Measurements from ENCODE around the gene ANKRD42. TPM values are rescaled to one million over a fixed set of nuclear protein-coding genes. Genes with fewer than 3 reads are reported as not detected.

Gene ANKRD42
- total and polyA plus RNA-seq, 3 donors from 2014 or later: 49.8 to 79.7 (median 66.1) TPM

GRCh38 chr11:83152264-83152663, 41.2 kb upstream of the ANKRD42 start:
- no peak overlapping the region for H3K27ac ChIP-seq
- H3K27me3 ChIP-seq: no peaks in the 10 kb centered on the region
- no peaks in the 10 kb centered on the region for H3K9me3 ChIP-seq
- DNase-seq: no peak
- intact Hi-C loops (cut with DNase I; ENCODE audit: low total_unique reads): no loop called here
- no peaks in the 10 kb centered on the region for H3K36me3 ChIP-seq (ENCODE audit: low read depth, missing control alignments)
- no peak overlapping the region for H3K4me3 ChIP-seq
- H3K4me1 ChIP-seq: no peaks in the 10 kb centered on the region
- TF ChIP-seq POLR2A (IDR thresholded peaks at IDR 0.05): no peak
- no peak for TF ChIP-seq CTCF (IDR thresholded peaks at IDR 0.05)
- WGBS, 2 donors: 90 to 100% methylated on average over 2 of the region's 2 CpGs

GRCh38 chr11:83153764-83154163, 39.7 kb upstream of the ANKRD42 start:
- TF ChIP-seq CTCF (IDR thresholded peaks at IDR 0.05): no peak
- TF ChIP-seq POLR2A (IDR thresholded peaks at IDR 0.05): no peak
- no peak for DNase-seq
- Histone ChIP-seq H3K4me1 (no peaks in the 10 kb centered on the region), H3K27ac (no peak overlapping the region), H3K27me3 (no peaks in the 10 kb centered on the region), H3K4me3 (no peak overlapping the region), H3K36me3 (ENCODE audit: low read depth, missing control alignments) (no peaks in the 10 kb centered on the region), H3K9me3 (no peaks in the 10 kb centered on the region)
- intact Hi-C loops (cut with DNase I; ENCODE audit: low total_unique reads): no loop called here
- WGBS, 2 donors: 66 to 86% methylated on average over 6 of the region's 6 CpGs

GRCh38 chr11:83156144-83156995, 37.1 kb upstream of the ANKRD42 start:
- peak overlapping the region; percentile 96 to 100 for H3K27ac ChIP-seq
- 0% methylated on average over 31 to 35 of the region's 35 CpGs for WGBS, 2 donors
- no peaks in the 10 kb centered on the region for H3K9me3 ChIP-seq
- TF ChIP-seq POLR2A (IDR thresholded peaks at IDR 0.05) (peak; percentile 97), CTCF (IDR thresholded peaks at IDR 0.05) (no peak)
- peaks cover 8% of the 10 kb centered on the region for H3K4me1 ChIP-seq
- no peaks in the 10 kb centered on the region for H3K36me3 ChIP-seq (ENCODE audit: low read depth, missing control alignments)
- H3K4me3 ChIP-seq: peak overlapping the region; percentile 100
- peak; percentile 100 for DNase-seq
- intact Hi-C loops (cut with DNase I; ENCODE audit: low total_unique reads): loop anchor here (5.0 kb wide), 1 partner anchor 84 kb away; the partner anchor contains the start of gene RAB30
- H3K27me3 ChIP-seq: no peaks in the 10 kb centered on the region

- TF ChIP-seq POLR2A (IDR thresholded peaks at IDR 0.05) (peak; percentile 100), CTCF (IDR thresholded peaks at IDR 0.05) (peak in 1 of 3 experiments; percentile 15)
- Histone ChIP-seq H3K36me3 (ENCODE audit: low read depth, missing control alignments) (no peaks in the 10 kb centered on the region), H3K9me3 (no peaks in the 10 kb centered on the region), H3K27me3 (no peaks in the 10 kb centered on the region), H3K4me3 (peak within 1 kb of the TSS; percentile 100), H3K4me1 (peaks cover 15% of the 10 kb centered on the region), H3K27ac (peak within 1 kb of the TSS; percentile 100)
- 0% methylated on average over 35 to 55 of the region's 55 CpGs for WGBS, 2 donors
- no peak for DNase-seq
- intact Hi-C loops (cut with DNase I; ENCODE audit: low total_unique reads): loop anchor here (5.0 kb wide), 1 partner anchor 85 kb away; the partner anchor contains the start of gene RAB30
Measured at GRCh38 chr11:83156996-83157593, 36.4 kb upstream of the ANKRD42 start, which contains the start of gene PCF11. Gene PCF11, plus strand, starts transcription at chr11:83157131. Its CDS starts 309 bp downstream, at chr11:83157440.

All from testis (tissue), 3 donors.